HL-60 (cell line): Measurements from ENCODE around the gene DEGS2.

Experiments used
- DNase-seq, 2 experiments: peaks; one replicate each; pipeline ENCODE4 v3.0.0-alpha.2; 2010 to 2020; ENCODE audit warnings: low read depth in 1 of 2, low spot score in 1 of 2
- H3K27ac ChIP-seq: fragments of 250-450 bp; sonication (Bioruptor Pico); replicated peaks from 2 replicates; pipeline ENCODE4 v1.5.1; 2020; ENCODE audit warnings: mild to moderate bottlenecking, moderate library complexity
- H3K27me3 ChIP-seq: fragments of 250-450 bp; sonication (Bioruptor Pico); 2 replicates; pipeline ENCODE4 v1.5.1; 2021; ENCODE audit warnings: mild to moderate bottlenecking, moderate library complexity; ENCODE audit not compliant: insufficient read depth, poor library complexity, severe bottlenecking
- H3K4me3 ChIP-seq: replicated peaks from 2 replicates; pipeline ENCODE4 v1.5.1; 2011; ENCODE audit warnings: mild to moderate bottlenecking, control low read depth, low read length; ENCODE audit not compliant: insufficient read depth
- CTCF ChIP-seq: IDR thresholded peaks from one replicate; pipeline ENCODE4 v1.5.1; 2011; ENCODE audit warnings: low read length, control low read depth, inconsistent platforms; ENCODE audit not compliant: insufficient read depth
- GABPA ChIP-seq: IDR thresholded peaks from 2 replicates; pipeline ENCODE4 v1.6.1; 2012; ENCODE audit warnings: low read depth
- POLR2AphosphoS5 ChIP-seq: IDR thresholded peaks from 2 replicates; pipeline ENCODE4 v1.6.1; 2012; ENCODE audit warnings: low read depth
- REST ChIP-seq: IDR thresholded peaks from 2 replicates; pipeline ENCODE4 v1.6.1; 2012; ENCODE audit warnings: low read depth; ENCODE audit not compliant: insufficient replicate concordance
- SPI1 ChIP-seq: IDR thresholded peaks from 2 replicates; pipeline ENCODE4 v1.6.1; 2012; ENCODE audit warnings: low read depth, mild to moderate bottlenecking, borderline replicate concordance

Gene DEGS2

GRCh38 chr14:100102156-100102785 lies 57.2 kb downstream of the DEGS2 start:
- no peak for DNase-seq
- Histone ChIP-seq H3K27me3 (no peaks in the 10 kb centered on the region), H3K4me3 (no peak overlapping the region), H3K27ac (no peak overlapping the region)
- TF ChIP-seq POLR2AphosphoS5, result no peak
- TF ChIP-seq REST, result no peak
- TF ChIP-seq SPI1, result no peak
- no peak for TF ChIP-seq CTCF
- TF ChIP-seq GABPA, result no peak

GRCh38 chr14:100100032-100100703 lies 59.3 kb downstream of the DEGS2 start:
- no peak for DNase-seq
- no peaks in the 10 kb centered on the region for H3K27me3 ChIP-seq
- no peak overlapping the region for H3K4me3 ChIP-seq
- TF ChIP-seq SPI1, result no peak
- TF ChIP-seq CTCF, result no peak
- no peak for TF ChIP-seq REST
- TF ChIP-seq GABPA, result no peak
- TF ChIP-seq POLR2AphosphoS5, result no peak
- no peak overlapping the region for H3K27ac ChIP-seq

GRCh38 chr14:100098171-100098570 lies 61.3 kb downstream of the DEGS2 start:
- H3K27ac ChIP-seq, result no peak overlapping the region
- DNase-seq, result no peak
- TF ChIP-seq CTCF, result no peak
- no peak for TF ChIP-seq POLR2AphosphoS5
- no peak for TF ChIP-seq GABPA
- TF ChIP-seq SPI1, result no peak
- TF ChIP-seq REST, result no peak
- H3K27me3 ChIP-seq, result no peaks in the 10 kb centered on the region
- no peak overlapping the region for H3K4me3 ChIP-seq
